Peyer's patch (tissue), 4 donors: ENCODE results near the gene NACC1.

Source experiments
- POLR2A ChIP-seq, 2 donors: fragments of 450-650 bp; IDR thresholded peaks; one replicate each; pipeline ENCODE4 v1.5.1; 2017; ENCODE audit warnings: antibody characterized with exemption in 2 of 2, mild to moderate bottlenecking in 2 of 2, moderate library complexity in 2 of 2
- TF ChIP-seq, protein P1 (sequence below), 6 experiments: fragments of 450-650 bp in 4 of 6; fragments of 200-600 bp in 2 of 6; sonication (generic) in 1 of 6; IDR thresholded peaks; one replicate each; pipeline ENCODE4 v1.5.1; 2017 to 2019; ENCODE audit warnings: antibody characterized with exemption in 6 of 6, mild to moderate bottlenecking in 3 of 6, moderate library complexity in 1 of 6

DNA sequence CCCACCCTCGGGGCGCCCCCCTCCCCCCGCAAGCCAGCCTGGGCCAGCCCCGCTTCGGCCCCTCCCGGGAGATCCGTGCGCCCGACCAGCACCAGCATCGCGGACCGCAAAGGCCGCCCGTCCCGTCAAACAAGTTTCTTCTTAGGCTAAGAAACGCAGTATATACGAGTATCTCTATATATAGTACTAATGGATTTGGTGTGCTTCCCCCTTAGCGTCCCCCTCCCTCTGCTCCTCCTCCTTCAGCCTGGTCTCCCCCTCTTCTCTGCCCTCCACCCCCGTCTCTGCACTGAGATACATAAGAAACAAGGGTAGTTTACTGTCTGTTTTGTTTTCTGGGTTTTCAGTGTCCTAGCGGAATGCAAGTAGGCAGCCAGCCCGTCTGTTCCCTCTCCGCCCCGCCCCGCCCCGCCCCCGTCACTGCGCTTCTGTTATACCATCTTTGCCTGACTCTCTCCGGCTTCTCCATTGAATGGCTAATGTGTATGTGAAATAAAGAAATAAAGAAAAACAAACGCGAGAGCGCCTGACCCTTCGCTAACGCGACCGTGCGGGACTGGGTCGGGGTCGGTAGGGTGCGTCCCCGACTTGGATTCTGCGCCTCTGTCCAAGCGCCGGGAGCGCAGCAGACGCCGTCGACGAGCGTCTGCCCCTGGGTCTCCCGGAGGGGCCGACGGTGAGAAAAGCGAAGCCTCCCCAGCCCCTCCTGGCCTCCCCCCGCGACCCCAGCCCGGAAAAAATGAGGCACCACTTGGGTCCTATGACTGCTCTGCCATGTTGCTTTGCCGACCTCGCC lies 19.6 kb upstream of the NACC1 start:
- TF ChIP-seq POLR2A (IDR thresholded peaks at IDR 0.05): no peak
- TF ChIP-seq, protein P1, sequence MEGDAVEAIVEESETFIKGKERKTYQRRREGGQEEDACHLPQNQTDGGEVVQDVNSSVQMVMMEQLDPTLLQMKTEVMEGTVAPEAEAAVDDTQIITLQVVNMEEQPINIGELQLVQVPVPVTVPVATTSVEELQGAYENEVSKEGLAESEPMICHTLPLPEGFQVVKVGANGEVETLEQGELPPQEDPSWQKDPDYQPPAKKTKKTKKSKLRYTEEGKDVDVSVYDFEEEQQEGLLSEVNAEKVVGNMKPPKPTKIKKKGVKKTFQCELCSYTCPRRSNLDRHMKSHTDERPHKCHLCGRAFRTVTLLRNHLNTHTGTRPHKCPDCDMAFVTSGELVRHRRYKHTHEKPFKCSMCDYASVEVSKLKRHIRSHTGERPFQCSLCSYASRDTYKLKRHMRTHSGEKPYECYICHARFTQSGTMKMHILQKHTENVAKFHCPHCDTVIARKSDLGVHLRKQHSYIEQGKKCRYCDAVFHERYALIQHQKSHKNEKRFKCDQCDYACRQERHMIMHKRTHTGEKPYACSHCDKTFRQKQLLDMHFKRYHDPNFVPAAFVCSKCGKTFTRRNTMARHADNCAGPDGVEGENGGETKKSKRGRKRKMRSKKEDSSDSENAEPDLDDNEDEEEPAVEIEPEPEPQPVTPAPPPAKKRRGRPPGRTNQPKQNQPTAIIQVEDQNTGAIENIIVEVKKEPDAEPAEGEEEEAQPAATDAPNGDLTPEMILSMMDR (IDR thresholded peaks at IDR 0.05): no peak
